SK-N-SH (cell line): ENCODE measurements around the gene CDK5R2. TPM values are rescaled to one million over a fixed set of nuclear protein-coding genes. Genes with fewer than 3 reads are reported as not detected.

Source experiments
- CTCF ChIA-PET: fragments of 300-600, 350-600 bp; formaldehyde crosslinking; extraction: SDS; loops from one replicate; lab custom pipeline; 2021; lab: Yijun Ruan, JAX
- POLR2A ChIA-PET: fragments of 350-600 bp; sonication (Branson Sonifier 250); formaldehyde crosslinking; extraction: SDS; loops from one replicate; lab custom pipeline; 2020; ENCODE audit warnings: antibody characterized with exemption, inconsistent platforms; lab: Yijun Ruan, JAX
- DNase-seq: peaks from one replicate; pipeline ENCODE4 v3.0.0; 2012
- H2AFZ ChIP-seq: fragments of 200-600 bp; sonication (generic); 2 replicates; pipeline ENCODE4 v1.8.1; 2016; ENCODE audit warnings: antibody characterized with exemption, mild to moderate bottlenecking, low read depth
- H3F3A ChIP-seq: fragments of 200-600 bp; sonication (generic); replicated peaks from 2 replicates; pipeline ENCODE3; 2016; ENCODE audit warnings: antibody characterized with exemption, mild to moderate bottlenecking; ENCODE audit not compliant: insufficient read depth
- H3K27ac ChIP-seq, 2 experiments: fragments of 200-500 bp in 1 of 2; fragments of 200-600 bp in 1 of 2; sonication (Bioruptor generic) in 1 of 2; sonication (generic), shearing (Covaris generic) in 1 of 2; 2 replicates each; pipeline versions ENCODE4 v1.5.1 to v1.6.1; 2014 to 2016; ENCODE audit warnings: low read depth in 2 of 2, inconsistent platforms in 1 of 2, low read length in 1 of 2, mild to moderate bottlenecking in 1 of 2, mixed read lengths in 1 of 2
- H3K27me3 ChIP-seq: fragments of 200-600 bp; sonication (generic), shearing (Covaris generic); 2 replicates; pipeline ENCODE4 v1.6.1; 2016; ENCODE audit warnings: mixed run types; ENCODE audit not compliant: insufficient read depth
- H3K36me3 ChIP-seq, 2 experiments: fragments of 200-500 bp in 1 of 2; fragments of 200-600 bp in 1 of 2; sonication (Bioruptor generic) in 1 of 2; sonication (generic) in 1 of 2; replicated peaks in 1 of 2; 2 replicates each; pipeline versions ENCODE3 to v1.5.1; 2014 to 2016; ENCODE audit warnings: low read length in 1 of 2, mild to moderate bottlenecking in 1 of 2; ENCODE audit not compliant: insufficient read depth in 2 of 2, control insufficient read depth in 1 of 2
- H3K4me1 ChIP-seq, 2 experiments: fragments of 200-500 bp in 1 of 2; fragments of 200-600 bp in 1 of 2; sonication (Bioruptor generic) in 1 of 2; sonication (generic), shearing (Covaris generic) in 1 of 2; 2 replicates each; pipeline versions ENCODE4 v1.5.1 to v1.6.1; 2014 to 2016; ENCODE audit warnings: low read depth in 1 of 2, low read length in 1 of 2, mixed run types in 1 of 2; ENCODE audit not compliant: insufficient read depth in 2 of 2, control insufficient read depth in 1 of 2
- H3K4me2 ChIP-seq: fragments of 200-600 bp; sonication (generic), shearing (Covaris generic); 2 replicates; pipeline ENCODE4 v1.6.1; 2017; ENCODE audit warnings: mixed run types
- H3K4me3 ChIP-seq, 2 experiments: fragments of 200-500 bp in 1 of 2; fragments of 200-600 bp in 1 of 2; sonication (Bioruptor generic) in 1 of 2; sonication (generic), shearing (Covaris generic) in 1 of 2; 2 replicates each; pipeline versions ENCODE4 v1.5.1 to v1.8.1; 2014 to 2016; ENCODE audit warnings: low read depth in 2 of 2, inconsistent platforms in 1 of 2, low read length in 1 of 2, mild to moderate bottlenecking in 1 of 2, mixed read lengths in 1 of 2, moderate library complexity in 1 of 2
- H3K79me2 ChIP-seq: fragments of 200-600 bp; sonication (generic); 2 replicates; pipeline ENCODE4 v1.8.1; 2017; ENCODE audit warnings: mild to moderate bottlenecking; ENCODE audit not compliant: insufficient read depth
- H3K9ac ChIP-seq: fragments of 200-600 bp; sonication (generic); 2 replicates; pipeline ENCODE4 v1.6.1; 2017; ENCODE audit warnings: mixed run types
- H3K9me2 ChIP-seq: fragments of 200-600 bp; sonication (generic); 2 replicates; pipeline ENCODE4 v1.6.1; 2017; ENCODE audit warnings: mixed run types
- H3K9me3 ChIP-seq: fragments of 200-600 bp; sonication (generic); 2 replicates; pipeline ENCODE4 v1.6.1; 2017; ENCODE audit warnings: mixed run types, mild to moderate bottlenecking, moderate library complexity
- H4K20me1 ChIP-seq: fragments of 200-600 bp; sonication (generic); 2 replicates; pipeline ENCODE4 v1.6.1; 2017; ENCODE audit warnings: mild to moderate bottlenecking, mixed run types; ENCODE audit not compliant: insufficient read depth
- ELF1 ChIP-seq: IDR thresholded peaks from 2 replicates; pipeline ENCODE4 v1.4.0; 2012
- EZH2phosphoT487 ChIP-seq: fragments of 200-600 bp; sonication (generic); IDR thresholded peaks from 2 replicates; pipeline ENCODE4 v1.6.1; 2017; ENCODE audit warnings: low read depth, mixed run types, mild to moderate bottlenecking, antibody characterized with exemption, moderate library complexity, borderline replicate concordance
- FOXJ3 ChIP-seq: sonication (generic); formaldehyde crosslinking; IDR thresholded peaks from 2 replicates; pipeline ENCODE4 v1.5.1; 2020; ENCODE audit warnings: mild to moderate bottlenecking, missing genetic modification reagents
- NRF1 ChIP-seq: IDR thresholded peaks from 2 replicates; pipeline ENCODE4 v1.6.1; 2012; ENCODE audit warnings: low read depth, mild to moderate bottlenecking, low read length
- POLR2AphosphoS5 ChIP-seq: IDR thresholded peaks from 2 replicates; pipeline ENCODE4 v1.6.1; 2012; ENCODE audit warnings: low read depth, low read length
- RCOR1 ChIP-seq: fragments of 150-350 bp; IDR thresholded peaks from 2 replicates; pipeline ENCODE4 v1.6.1; 2017; ENCODE audit warnings: antibody characterized with exemption, low read length
- TAF1 ChIP-seq: IDR thresholded peaks from 2 replicates; pipeline ENCODE4 v1.6.1; 2012; ENCODE audit warnings: low read depth, mild to moderate bottlenecking, low read length, moderate library complexity, borderline replicate concordance
- USF1 ChIP-seq: IDR thresholded peaks from 2 replicates; pipeline ENCODE4 v1.4.0; 2012; ENCODE audit warnings: low read depth, borderline replicate concordance
- WGBS: methylation state at CpG from one replicate; pipeline ENCODE4 v1.1.6; 2017; ENCODE audit warnings: low lambda C conversion rate; 5-methylcytosine and 5-hydroxymethylcytosine counted together
- polyA plus RNA-seq, 3 experiments: library from polyadenylated mRNA; depleted of rRNA; stranded (reverse); fragments of >200 nt; gene quantifications; 2 replicates each; pipeline ENCODE4 v1.2.3, GENCODE V29; 2012

CDK5R2 gene
- polyA plus RNA-seq, 1 of the 3 experiments (the other 2 are of a cell fraction), result 0.26 TPM

GRCh38 chr2:218986148-218986761 is 26.8 kb downstream of the CDK5R2 start (continued):
- TF ChIP-seq USF1, result no peak

GRCh38 chr2:218988164-218988563 is 28.7 kb downstream of the CDK5R2 start:
- Histone ChIP-seq H3K27me3 (peaks cover 38% of the 10 kb centered on the region), H3K36me3 (no peaks in the 10 kb centered on the region), H3K4me2 (no peak overlapping the region), H4K20me1 (no peaks in the 10 kb centered on the region), H3K27ac (no peak overlapping the region), H3K9me3 (no peaks in the 10 kb centered on the region), H2AFZ (no peak overlapping the region), H3F3A (no peaks in the 10 kb centered on the region), H3K4me3 (no peak overlapping the region), H3K9ac (no peak overlapping the region)
- ChIA-PET POLR2A (interaction anchor here (1.5 kb wide), 1 partner anchor 10 kb away, joined by 3 read pairs; no protein-coding TSS in a partner anchor), CTCF (interaction anchor here (0.7 to 5.0 kb wide), 9 partner anchors 8 to 171 kb away, joined by 3 to 38 read pairs (median 5); no protein-coding TSS in a partner anchor)
- no peak for DNase-seq
- 22% methylated on average over 2 of the region's 3 CpGs for WGBS
- TF ChIP-seq POLR2AphosphoS5 (no peak), EZH2phosphoT487 (no peak), ELF1 (no peak), RCOR1 (no peak), TAF1 (no peak)
- TF ChIP-seq, all 33 proteins: peak for 0
- Histone ChIP-seq H3K9me2 (no peaks in the 10 kb centered on the region), H3K79me2 (no peaks in the 10 kb centered on the region), H3K4me1 (peaks cover 0 to 29% of the 10 kb centered on the region in 2 experiments; a peak in 2 of 4 replicates)

- ChIA-PET CTCF (interaction anchor here (0.8 to 5.0 kb wide), 8 partner anchors 7 to 171 kb away, joined by 3 to 38 read pairs (median 6); no protein-coding TSS in a partner anchor), POLR2A (interaction anchor here (1.5 kb wide), 1 partner anchor 9 kb away, joined by 3 read pairs; no protein-coding TSS in a partner anchor)
- Histone ChIP-seq H2AFZ (no peak overlapping the region), H3K4me3 (no peak overlapping the region), H3K27me3 (peaks cover 33% of the 10 kb centered on the region), H3K9ac (no peak overlapping the region), H3K36me3 (no peaks in the 10 kb centered on the region), H3K9me3 (no peaks in the 10 kb centered on the region), H3K79me2 (no peaks in the 10 kb centered on the region), H4K20me1 (no peaks in the 10 kb centered on the region), H3K4me2 (no peak overlapping the region), H3K27ac (no peak overlapping the region), H3K4me1 (peaks cover 0 to 24% of the 10 kb centered on the region in 2 experiments; a peak in 2 of 4 replicates), H3K9me2 (no peaks in the 10 kb centered on the region), H3F3A (no peaks in the 10 kb centered on the region)
- TF ChIP-seq NRF1, result no peak
- TF ChIP-seq FOXJ3, result no peak
- no peak for TF ChIP-seq ELF1
- DNase-seq, result peak; percentile 12
- WGBS, result 30% methylated on average over 2 of the region's 2 CpGs
Observed at GRCh38 chr2:218988650-218989049, 29.2 kb downstream of the CDK5R2 start.
